Spleen (tissue), 11 donors: ENCODE data around the gene UNC93A. TPM values are rescaled to one million over a fixed set of nuclear protein-coding genes. Genes with fewer than 3 reads are reported as not detected.
"Not testable (repeated sequence)": the region's sequence is repeated elsewhere in the genome, so short reads cannot be mapped to it uniquely, and the experiment has no call there.

Experiments used
- DNase-seq: peaks from one replicate; pipeline ENCODE4 v3.0.0-alpha.2; 2020
- H3K27ac ChIP-seq, 8 donors: fragments of 200-600 bp; sonication (generic) in 7 of 8; 1 replicate in 4 of 8; 2 replicates in 4 of 8; pipeline versions ENCODE4 v1.5.0 to v1.8.0; 2016 to 2021; ENCODE audit warnings: inconsistent platforms in 4 of 8, mild to moderate bottlenecking in 4 of 8, moderate library complexity in 1 of 8
- H3K27me3 ChIP-seq, 7 donors: fragments of 200-600 bp; sonication (generic) in 6 of 7; replicated peaks in 1 of 7; 1 replicate in 4 of 7; 2 replicates in 3 of 7; pipeline versions ENCODE4 v1.5.0 to v1.8.0; 2016 to 2021; ENCODE audit warnings: inconsistent platforms in 3 of 7, mild to moderate bottlenecking in 1 of 7
- H3K36me3 ChIP-seq, 6 donors: fragments of 200-600 bp; sonication (generic) in 5 of 6; 1 replicate in 4 of 6; 2 replicates in 2 of 6; pipeline versions ENCODE4 v1.5.0 to v1.8.0; 2016 to 2021; ENCODE audit warnings: inconsistent platforms in 2 of 6
- H3K4me1 ChIP-seq, 6 donors: fragments of 200-600 bp; sonication (generic) in 5 of 6; 1 replicate in 3 of 6; 2 replicates in 3 of 6; pipeline versions ENCODE4 v1.5.0 to v1.8.0; 2016 to 2021; ENCODE audit warnings: inconsistent platforms in 3 of 6
- H3K4me3 ChIP-seq, 8 donors: fragments of 200-600 bp; sonication (generic) in 7 of 8; 1 replicate in 4 of 8; 2 replicates in 4 of 8; pipeline versions ENCODE4 v1.5.0 to v1.8.0; 2016 to 2021; ENCODE audit warnings: inconsistent platforms in 4 of 8, mild to moderate bottlenecking in 4 of 8, moderate library complexity in 2 of 8
- H3K9me3 ChIP-seq, 8 donors: fragments of 200-600 bp; sonication (generic) in 7 of 8; 1 replicate in 4 of 8; 2 replicates in 4 of 8; pipeline versions ENCODE4 v1.5.0 to v1.8.0; 2016 to 2021; ENCODE audit warnings: inconsistent platforms in 4 of 8
- CTCF ChIP-seq, 11 experiments: fragments of 200-600 bp in 7 of 11; fragments of 450-650 bp in 4 of 11; sonication (generic) in 4 of 11; IDR thresholded peaks in 8 of 11; conservative IDR thresholded peaks in 3 of 11; 1 replicate in 7 of 11; 2 replicates in 4 of 11; pipeline versions ENCODE4 v1.4.0 to v1.8.0; 2016 to 2021; ENCODE audit warnings: antibody characterized with exemption in 11 of 11, inconsistent platforms in 4 of 11, mild to moderate bottlenecking in 1 of 11
- POLR2A ChIP-seq, 3 donors: fragments of 450-650 bp; IDR thresholded peaks; one replicate each; pipeline ENCODE4 v1.5.1; 2017; ENCODE audit warnings: antibody characterized with exemption in 3 of 3, mild to moderate bottlenecking in 1 of 3
- POLR2AphosphoS5 ChIP-seq, 3 donors: sonication (generic); formaldehyde crosslinking; IDR thresholded peaks; one replicate each; pipeline ENCODE4 v1.5.1; 2017; ENCODE audit warnings: antibody characterized with exemption in 3 of 3
- WGBS, 5 donors: extraction: QIAGEN DNeasy Blood & Tissue Kit in 3 of 5; methylation state at CpG; one replicate each; pipeline versions ENCODE4 v1.1.5 to v1.1.7; 2013 to 2018; 5-methylcytosine and 5-hydroxymethylcytosine counted together
- intact Hi-C: fragments of 100-400 bp; cut with DNase I; formaldehyde crosslinking; loops from one replicate; pipeline ENCODE4 v1.15.0; 2023; ENCODE audit warnings: low total_unique reads
- polyA plus RNA-seq, 3 donors: library from polyadenylated mRNA; stranded (reverse); fragments of 200-250 nt; gene quantifications; one replicate each; pipeline ENCODE4 v1.2.1, GENCODE V29; 2013
- total RNA-seq, 7 donors: library from RNA; depleted of rRNA in 3 of 7; stranded (reverse); fragments of >200 nt in 3 of 7; fragmentation: NEBNext Ultra II Directional in 4 of 7; extraction: Animal tissue kit (Norgen Biotek cat#: 25700) in 4 of 7; gene quantifications; one replicate each; pipeline versions ENCODE4 v1.1.0 to v1.2.1, GENCODE V29; 2016 to 2021
- donor health status: healthy with polysubstance abuse.
- donor health status: DM: no; HTN: no; CAD: no; lungs with moderate emphysema.
- donor health status: DM: no; HTN: no; CAD: no.
- donor health status: Bipolar disorder and iron deficiency.
- donor health status: healthy.
- donor health status: DM: no; HTN: no; CAD: no.
- donor health status: DM: yes; HTN: yes; CAD: no.

The UNC93A gene
- total and polyA plus RNA-seq, 10 donors = not detected

DNA sequence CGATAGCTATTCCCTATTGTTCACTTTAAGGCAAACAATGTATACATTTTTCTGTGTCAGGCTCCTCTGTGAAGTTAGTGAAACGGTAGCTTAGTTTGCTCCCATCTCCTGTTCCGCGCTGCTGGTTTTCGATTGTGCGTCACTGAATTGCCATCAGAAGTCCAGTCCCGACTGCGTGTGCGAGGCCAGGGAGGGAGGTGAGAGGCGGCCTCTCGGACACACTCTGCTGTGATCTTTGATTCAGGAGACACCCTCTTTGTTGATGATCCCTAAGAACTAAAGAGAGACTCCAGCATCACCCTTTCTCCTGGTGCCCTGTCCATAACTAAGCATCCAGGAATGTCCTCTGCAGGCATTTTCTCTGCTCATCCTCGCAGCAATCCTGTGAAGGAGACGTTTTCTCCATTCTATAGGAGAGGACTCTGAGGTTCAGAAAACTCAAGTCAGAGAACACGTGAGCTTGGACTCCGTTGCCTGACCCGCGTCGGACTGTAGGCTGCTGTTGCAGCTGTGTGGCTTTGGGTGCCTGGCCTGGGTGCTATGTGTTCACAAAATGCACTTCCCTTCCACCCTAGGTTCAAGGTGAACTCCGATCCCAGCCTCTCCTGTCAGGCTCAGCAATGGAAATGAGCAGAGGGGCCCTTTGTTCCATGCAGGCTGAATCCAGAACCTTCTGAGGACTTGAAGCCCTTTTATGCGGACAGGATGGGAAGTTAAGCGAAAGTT lies 24.1 kb upstream of the UNC93A start:
- intact Hi-C loops = no loop called here
- H3K27me3 ChIP-seq = peaks cover 0 to 4% (median 0%) of the 10 kb centered on the region in 7 donors
- no peaks in the 10 kb centered on the region for H3K9me3 ChIP-seq
- TF ChIP-seq POLR2A (IDR thresholded peaks at IDR 0.05) (no peak), CTCF (IDR thresholded peaks at IDR 0.05 in 8 of 11, conservative IDR thresholded peaks at IDR 0.05 in 3 of 11) (no peak)
- no peaks in the 10 kb centered on the region for H3K36me3 ChIP-seq
- no peak overlapping the region for H3K4me3 ChIP-seq
- H3K27ac ChIP-seq = no peak overlapping the region
- DNase-seq = no peak
- 77 to 85% (median 79%) methylated on average over 19 to 21 of the region's 21 CpGs for WGBS, 5 donors
- H3K4me1 ChIP-seq = no peaks in the 10 kb centered on the region

DNA sequence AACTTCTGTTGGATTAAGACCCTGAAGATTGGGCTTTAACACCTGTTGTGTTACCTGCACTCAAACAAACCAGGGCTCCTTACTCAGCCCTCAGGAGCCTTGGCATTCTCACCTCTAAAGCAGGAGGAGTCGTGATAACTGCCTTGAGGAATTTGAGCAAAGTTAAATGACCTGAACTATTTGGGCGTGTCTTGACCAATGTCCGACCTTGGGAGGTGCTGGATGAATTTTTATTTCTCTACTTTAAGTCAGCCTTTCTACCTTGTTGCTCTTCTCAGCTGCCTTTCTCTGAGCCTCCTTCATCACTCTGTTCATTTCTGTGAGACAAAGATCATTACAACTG lies 23.6 kb upstream of the UNC93A start:
- H3K27ac ChIP-seq, H3K4me1 ChIP-seq, H3K27me3 ChIP-seq, DNase-seq, H3K9me3 ChIP-seq, H3K4me3 ChIP-seq, H3K36me3 ChIP-seq, intact Hi-C loops: not testable (repeated sequence)
- 85 to 92% (median 88%) methylated on average over 3 of the region's 3 CpGs for WGBS, 5 donors

- TF ChIP-seq POLR2AphosphoS5 (IDR thresholded peaks at IDR 0.05) (no peak), CTCF (IDR thresholded peaks at IDR 0.05 in 8 of 11, conservative IDR thresholded peaks at IDR 0.05 in 3 of 11) (no peak), POLR2A (IDR thresholded peaks at IDR 0.05) (no peak)
- no peak for DNase-seq
- Histone ChIP-seq H3K9me3 (no peaks in the 10 kb centered on the region), H3K4me3 (no peak overlapping the region), H3K4me1 (no peaks in the 10 kb centered on the region), H3K27me3 (peaks cover 0 to 4% (median 0%) of the 10 kb centered on the region in 7 donors), H3K36me3 (no peaks in the 10 kb centered on the region), H3K27ac (no peak overlapping the region)
- intact Hi-C loops = no loop called here
- 91 to 99% (median 93%) methylated on average over 12 of the region's 12 CpGs for WGBS, 5 donors
These were observed 23.2 kb upstream of the UNC93A start for GRCh38 chr6:167267921-167268401.

DNA sequence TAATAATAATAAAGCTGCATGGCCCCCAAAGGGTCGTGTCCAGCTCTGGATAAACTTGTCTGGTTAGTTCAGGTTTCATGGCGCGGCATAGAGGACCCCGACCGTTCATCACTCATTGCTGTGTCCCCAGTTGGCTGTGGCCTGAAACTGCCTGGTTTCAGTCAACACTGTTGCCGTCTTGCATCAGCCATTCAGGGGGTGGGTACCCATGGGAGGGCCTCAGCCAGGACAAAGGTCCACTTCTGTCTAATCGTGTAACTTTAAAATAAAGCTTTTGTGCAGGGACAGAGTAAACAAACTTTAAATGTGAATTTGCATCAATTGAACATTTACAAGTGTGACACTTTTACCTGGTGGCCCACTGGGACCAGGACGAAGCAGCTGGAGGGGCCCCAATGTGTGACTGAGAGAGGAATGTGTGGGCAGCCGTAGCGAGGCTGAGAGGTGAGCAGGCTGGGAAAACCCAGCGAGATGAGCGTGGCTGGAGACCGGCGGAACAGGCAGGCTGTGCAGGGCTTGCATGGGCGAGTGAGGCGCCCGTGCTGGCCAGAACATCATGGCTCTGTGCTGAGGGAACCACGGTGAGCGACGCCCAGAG lies 22.3 kb upstream of the UNC93A start:
- H3K4me3 ChIP-seq = no peak overlapping the region
- intact Hi-C loops = no loop called here
- H3K27me3 ChIP-seq = peaks cover 0 to 4% (median 0%) of the 10 kb centered on the region in 7 donors
- H3K9me3 ChIP-seq = no peaks in the 10 kb centered on the region
- DNase-seq = no peak
- H3K4me1 ChIP-seq = no peaks in the 10 kb centered on the region
- no peak overlapping the region for H3K27ac ChIP-seq
- TF ChIP-seq CTCF (IDR thresholded peaks at IDR 0.05 in 8 of 11, conservative IDR thresholded peaks at IDR 0.05 in 3 of 11) (no peak), POLR2A (IDR thresholded peaks at IDR 0.05) (no peak), POLR2AphosphoS5 (IDR thresholded peaks at IDR 0.05) (no peak)
- no peaks in the 10 kb centered on the region for H3K36me3 ChIP-seq
- WGBS, 5 donors = 77 to 91% (median 89%) methylated on average over 20 of the region's 20 CpGs
